Gastrocnemius medialis (tissue), 4 donors: ENCODE data around the gene OVOL1.

Experiments used
- CTCF ChIP-seq, 5 experiments: fragments of 450-650 bp in 3 of 5; fragments of 200-600 bp in 2 of 5; sonication (generic) in 2 of 5; IDR thresholded peaks in 4 of 5; conservative IDR thresholded peaks in 1 of 5; 1 replicate in 4 of 5; 2 replicates in 1 of 5; pipeline ENCODE4 v1.5.1; 2016 to 2019; ENCODE audit warnings: antibody characterized with exemption in 5 of 5, mild to moderate bottlenecking in 3 of 5, moderate library complexity in 3 of 5
- POLR2A ChIP-seq, 2 donors: fragments of 450-650 bp; IDR thresholded peaks; one replicate each; pipeline ENCODE4 v1.6.1; 2017; ENCODE audit warnings: antibody characterized with exemption in 2 of 2, mild to moderate bottlenecking in 2 of 2, moderate library complexity in 2 of 2

- TF ChIP-seq CTCF (IDR thresholded peaks at IDR 0.05 in 4 of 5, conservative IDR thresholded peaks at IDR 0.05 in 1 of 5), result no peak
- no peak for TF ChIP-seq POLR2A (IDR thresholded peaks at IDR 0.05)
These were observed 17.1 kb downstream of the OVOL1 start for GRCh38 chr11:65803797-65804492.
